ENCODE measurements around the gene TNFAIP8L1.
A peak's percentile ranks its signal among the peaks of the same experiment; 100 is the strongest.

The TNFAIP8L1 gene

GRCh38 chr19:4638828-4639530 lies at the start of gene TNFAIP8L1:
TNFAIP8L1 (plus strand) TSS chr19:4639516; CDS start chr19:4651870, 12,354 bp downstream.
- H3K4me1 ChIP-seq (ENCODE audit: insufficient read depth, low read length, severe bottlenecking) = peaks cover 43% of the 10 kb centered on the region
- H3F3A ChIP-seq (ENCODE audit: insufficient read depth, low read length) = no peaks in the 10 kb centered on the region
- TF ChIP-seq CTCF (IDR thresholded peaks at IDR 0.05; ENCODE audit: low read length) = no peak
- no peak for TF ChIP-seq EZH2 (IDR thresholded peaks at IDR 0.05; ENCODE audit: borderline replicate concordance, low read length)
- H3K27ac ChIP-seq (ENCODE audit: low read depth, low read length, poor library complexity, severe bottlenecking) = peak within 1 kb of the TSS; percentile 86
- peak within 1 kb of the TSS; percentile 95 for H3K9ac ChIP-seq (ENCODE audit: low read length)
- H3K4me2 ChIP-seq (ENCODE audit: low read length) = peak within 1 kb of the TSS; percentile 95
- H2AFZ ChIP-seq (ENCODE audit: low read length) = no peak within 1 kb of the TSS
- H3K9me2 ChIP-seq (ENCODE audit: low read depth, low read length) = no peaks in the 10 kb centered on the region
- H3K9me3 ChIP-seq (ENCODE audit: low read length) = no peaks in the 10 kb centered on the region
- no peaks in the 10 kb centered on the region for H4K20me1 ChIP-seq (ENCODE audit: insufficient read depth, low read length)
- H3K36me3 ChIP-seq (ENCODE audit: insufficient read depth, low read length) = no peaks in the 10 kb centered on the region
- no peaks in the 10 kb centered on the region for H3K79me2 ChIP-seq (ENCODE audit: insufficient read depth, low read length)
- H3K27me3 ChIP-seq (ENCODE audit: insufficient read depth, low read length) = no peaks in the 10 kb centered on the region
- H3K4me3 ChIP-seq (ENCODE audit: low read depth, low read length, poor library complexity, severe bottlenecking) = peak within 1 kb of the TSS; percentile 96

- Histone ChIP-seq H2AFZ (ENCODE audit: low read length) (no peak overlapping the region), H3F3A (ENCODE audit: insufficient read depth, low read length) (no peaks in the 10 kb centered on the region), H3K79me2 (ENCODE audit: insufficient read depth, low read length) (no peaks in the 10 kb centered on the region), H4K20me1 (ENCODE audit: insufficient read depth, low read length) (no peaks in the 10 kb centered on the region), H3K9me3 (ENCODE audit: low read length) (no peaks in the 10 kb centered on the region), H3K4me3 (ENCODE audit: low read depth, low read length, poor library complexity, severe bottlenecking) (no peak overlapping the region), H3K9me2 (ENCODE audit: low read depth, low read length) (no peaks in the 10 kb centered on the region), H3K36me3 (ENCODE audit: insufficient read depth, low read length) (no peaks in the 10 kb centered on the region), H3K4me1 (ENCODE audit: insufficient read depth, low read length, severe bottlenecking) (peaks cover under 1% of the 10 kb centered on the region), H3K27ac (ENCODE audit: low read depth, low read length, poor library complexity, severe bottlenecking) (no peak overlapping the region), H3K27me3 (ENCODE audit: insufficient read depth, low read length) (0 out of 2 replicates have a peak, but pooled peaks cover 4% of the 10 kb centered on the region), H3K9ac (ENCODE audit: low read length) (no peak overlapping the region), H3K4me2 (ENCODE audit: low read length) (no peak overlapping the region)
- no peak for TF ChIP-seq EZH2 (IDR thresholded peaks at IDR 0.05; ENCODE audit: borderline replicate concordance, low read length)
- peak; percentile 57 for TF ChIP-seq CTCF (IDR thresholded peaks at IDR 0.05; ENCODE audit: low read length)
Observed at GRCh38 chr19:4589579-4590410, 49.5 kb upstream of the TNFAIP8L1 start.

- no peaks in the 10 kb centered on the region for H3K79me2 ChIP-seq (ENCODE audit: insufficient read depth, low read length)
- H3K4me1 ChIP-seq (ENCODE audit: insufficient read depth, low read length, severe bottlenecking) = no peaks in the 10 kb centered on the region
- H3K27ac ChIP-seq (ENCODE audit: low read depth, low read length, poor library complexity, severe bottlenecking) = no peak overlapping the region
- H3K36me3 ChIP-seq (ENCODE audit: insufficient read depth, low read length) = no peaks in the 10 kb centered on the region
- no peaks in the 10 kb centered on the region for H3K9me3 ChIP-seq (ENCODE audit: low read length)
- 0 out of 2 replicates have a peak, but pooled peaks cover 4% of the 10 kb centered on the region for H3K27me3 ChIP-seq (ENCODE audit: insufficient read depth, low read length)
- H3K9me2 ChIP-seq (ENCODE audit: low read depth, low read length) = no peaks in the 10 kb centered on the region
- TF ChIP-seq EZH2 (IDR thresholded peaks at IDR 0.05; ENCODE audit: borderline replicate concordance, low read length) (no peak), CTCF (IDR thresholded peaks at IDR 0.05; ENCODE audit: low read length) (no peak)
- no peak overlapping the region for H3K4me2 ChIP-seq (ENCODE audit: low read length)
- H4K20me1 ChIP-seq (ENCODE audit: insufficient read depth, low read length) = no peaks in the 10 kb centered on the region
- H3F3A ChIP-seq (ENCODE audit: insufficient read depth, low read length) = no peaks in the 10 kb centered on the region
- no peak overlapping the region for H2AFZ ChIP-seq (ENCODE audit: low read length)
- no peak overlapping the region for H3K9ac ChIP-seq (ENCODE audit: low read length)
- no peak overlapping the region for H3K4me3 ChIP-seq (ENCODE audit: low read depth, low read length, poor library complexity, severe bottlenecking)
Observed at GRCh38 chr19:4590559-4590958, 48.8 kb upstream of the TNFAIP8L1 start.

All from OCI-LY1 (cell line).